HG03521 (cell line): ENCODE results near the gene DHRS7C.

Source experiments
- ATAC-seq: cut with Tn5 transposase; IDR thresholded peaks from one replicate; pipeline ENCODE4 v1.9.1; 2021; ENCODE audit warnings: mild to moderate bottlenecking, moderate library complexity; ENCODE audit not compliant: unreplicated experiment

Gene DHRS7C

DNA sequence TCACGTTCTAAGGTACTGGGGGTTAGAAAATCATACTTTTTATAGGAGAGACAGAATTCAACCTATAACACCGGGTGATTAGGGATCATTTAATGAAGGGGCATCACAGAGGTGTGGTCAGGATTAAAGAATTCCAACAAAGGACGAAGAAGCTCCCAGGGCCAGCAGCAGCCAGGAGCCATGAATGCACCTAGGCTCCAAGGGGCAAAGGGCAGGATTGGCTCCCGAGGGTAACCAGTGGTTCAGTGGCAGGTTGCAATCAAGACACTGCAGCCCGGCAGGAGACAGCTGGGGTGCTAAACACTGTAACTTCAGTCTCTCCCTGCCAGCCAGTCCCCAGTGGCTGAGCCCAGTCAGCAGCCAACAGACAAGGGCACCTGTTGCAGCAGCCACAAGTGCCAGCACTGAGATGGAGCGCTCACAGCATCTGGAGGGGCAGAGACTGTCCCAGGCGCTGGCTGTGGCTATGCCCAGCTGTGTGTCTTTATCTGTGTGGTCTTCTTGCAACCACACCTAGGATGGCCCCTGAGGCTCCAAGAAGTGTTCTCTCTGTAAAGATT, 23.9 kb downstream of the DHRS7C start:
- no peak for ATAC-seq

DNA sequence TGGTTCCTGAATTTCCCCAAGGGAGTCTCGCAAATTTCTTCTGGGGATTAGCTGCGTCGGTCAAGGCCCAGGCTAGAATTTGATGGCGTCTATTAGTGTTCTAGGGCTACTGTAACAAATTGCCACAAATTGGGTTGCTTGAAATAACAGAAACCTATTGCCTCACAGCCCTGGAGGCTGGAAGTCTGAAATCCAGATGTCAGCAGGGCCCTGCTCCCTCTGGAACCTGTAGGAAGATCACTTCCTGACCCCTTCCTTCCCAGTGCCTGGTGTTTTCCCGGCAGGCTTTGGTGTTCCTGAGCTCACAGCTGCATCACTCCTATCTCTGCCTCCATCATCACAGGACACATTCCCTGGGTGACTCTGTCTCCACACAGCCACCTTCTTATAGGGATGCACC, 24.4 kb downstream of the DHRS7C start:
- ATAC-seq: no peak

DNA sequence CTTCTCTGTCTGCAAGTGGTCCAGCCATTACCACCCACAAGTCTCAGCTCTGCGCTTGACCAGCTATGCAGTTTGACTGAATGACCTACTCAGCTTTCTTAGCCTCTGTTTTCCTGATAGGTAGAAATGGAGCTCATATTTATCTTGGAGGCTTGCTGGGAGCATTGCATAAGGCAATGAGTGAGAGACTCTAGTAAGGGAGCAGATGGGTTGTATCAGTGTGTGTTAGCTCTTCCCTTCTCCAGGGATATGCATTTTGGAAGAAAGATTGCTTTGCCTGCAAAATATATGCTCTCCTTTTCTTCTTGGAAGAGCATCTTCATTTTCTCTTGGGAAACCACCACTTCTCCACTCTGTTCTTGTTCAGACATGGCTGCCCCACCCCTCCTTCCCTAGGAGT, 26.1 kb downstream of the DHRS7C start:
- ATAC-seq: no peak

DNA sequence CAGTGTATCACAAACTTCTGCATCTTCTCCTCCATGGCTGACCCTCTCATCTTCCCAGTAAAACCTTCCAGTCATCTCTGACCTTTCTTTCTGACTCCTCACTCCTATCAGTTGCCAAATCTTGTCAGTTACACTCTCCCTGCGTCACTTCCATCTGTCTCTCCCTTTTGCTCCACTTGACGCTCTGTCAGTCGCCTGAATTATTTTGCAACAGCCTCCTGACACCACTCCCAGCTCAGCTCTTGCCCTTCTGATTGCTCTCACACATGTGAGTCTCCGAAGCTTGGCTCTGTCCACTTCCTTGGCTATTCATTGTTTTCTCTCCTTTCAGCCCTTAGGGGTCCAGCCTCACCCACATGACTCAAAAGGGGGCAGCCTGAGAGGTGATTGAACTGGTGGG, 27.7 kb downstream of the DHRS7C start:
- ATAC-seq: no peak

DNA sequence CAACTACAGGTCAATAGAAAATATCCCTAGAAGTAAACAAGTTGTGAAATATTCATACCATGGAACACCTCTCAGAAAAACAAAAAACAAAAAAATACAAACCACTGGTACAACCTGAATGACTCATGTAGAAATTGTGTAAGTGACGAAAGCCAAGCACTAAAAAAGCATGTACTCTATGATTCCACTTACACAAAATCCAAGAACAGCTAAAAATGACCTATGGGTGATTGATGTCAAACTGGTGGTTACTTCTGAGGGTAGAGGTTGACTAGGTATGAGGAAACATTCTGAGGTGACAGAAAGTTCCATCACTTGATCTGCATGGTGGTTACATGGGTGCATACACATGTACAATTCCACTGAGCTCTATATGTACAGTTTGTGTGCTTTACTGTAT, 31.1 kb downstream of the DHRS7C start:
- ATAC-seq: no peak

DNA sequence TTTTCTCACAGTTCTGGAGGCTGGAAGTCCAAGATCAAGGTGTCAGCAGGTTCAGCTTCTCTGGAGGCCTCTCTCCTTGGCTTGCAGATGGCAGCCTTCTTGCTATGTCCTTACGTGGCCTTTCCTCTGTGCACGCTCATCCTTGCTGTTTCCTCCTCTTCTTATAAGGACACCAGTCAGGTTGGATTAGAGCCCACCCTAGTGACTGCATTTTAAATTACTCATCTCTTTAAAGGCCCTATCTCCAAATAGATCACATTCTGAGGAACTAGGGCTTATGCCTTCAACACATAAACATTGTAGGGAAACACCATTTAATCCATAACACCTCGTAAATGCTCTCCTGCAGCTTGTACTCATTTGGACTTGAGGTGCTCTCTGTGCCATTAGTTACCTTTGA, 36.3 kb downstream of the DHRS7C start:
- no peak for ATAC-seq

DNA sequence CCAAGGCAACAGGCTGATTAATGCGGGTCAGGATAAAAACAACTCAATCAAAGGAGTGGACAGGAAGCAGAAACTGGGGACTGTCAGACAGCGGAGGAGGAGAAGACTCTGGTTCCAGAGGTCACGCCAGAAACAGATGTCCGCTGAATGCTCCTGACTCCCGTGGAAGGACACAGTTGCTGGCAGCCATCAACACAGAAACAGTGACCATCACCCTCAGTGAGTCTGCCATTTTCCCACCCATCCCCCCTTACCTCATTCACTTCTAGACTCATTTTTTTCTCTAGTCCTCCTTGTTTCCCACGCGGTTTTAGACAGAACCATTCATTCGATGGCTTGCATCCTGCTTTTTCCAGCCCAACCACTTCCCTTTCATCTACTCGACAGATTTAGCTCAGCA, 40.9 kb downstream of the DHRS7C start:
- ATAC-seq: no peak

DNA sequence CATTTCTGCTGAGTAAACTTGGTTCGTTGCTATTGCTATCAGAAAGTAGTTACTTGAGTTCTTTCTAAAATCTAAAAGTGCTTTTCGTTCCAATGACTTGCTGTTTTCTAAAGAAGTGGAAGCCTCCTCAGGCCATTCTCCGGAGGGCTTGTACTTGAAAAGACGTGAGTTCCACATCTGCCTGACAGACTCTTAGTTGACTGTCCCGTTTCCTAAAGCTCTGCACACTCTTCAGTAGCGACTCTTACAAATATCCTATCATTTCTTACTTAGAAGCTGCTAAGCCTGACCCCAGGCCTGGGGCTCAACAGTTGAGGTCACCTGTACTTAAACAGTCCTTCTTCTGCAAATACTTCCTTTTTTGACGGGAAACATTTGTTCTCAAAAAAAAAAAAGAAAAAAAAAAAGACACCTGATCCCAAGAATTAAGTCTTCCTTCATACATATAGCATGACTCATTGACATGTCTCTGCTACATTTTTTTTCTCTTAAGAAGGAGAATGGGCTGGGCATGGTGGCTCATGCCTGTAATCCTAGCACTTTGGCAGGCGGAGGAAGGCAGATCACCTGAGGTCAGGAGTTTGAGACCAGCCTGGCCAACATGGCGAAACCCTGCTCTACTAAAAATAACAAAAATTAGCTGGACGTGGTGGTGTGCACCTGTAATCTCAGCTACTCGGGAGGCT, 61.5 kb downstream of the DHRS7C start:
- no peak for ATAC-seq

DNA sequence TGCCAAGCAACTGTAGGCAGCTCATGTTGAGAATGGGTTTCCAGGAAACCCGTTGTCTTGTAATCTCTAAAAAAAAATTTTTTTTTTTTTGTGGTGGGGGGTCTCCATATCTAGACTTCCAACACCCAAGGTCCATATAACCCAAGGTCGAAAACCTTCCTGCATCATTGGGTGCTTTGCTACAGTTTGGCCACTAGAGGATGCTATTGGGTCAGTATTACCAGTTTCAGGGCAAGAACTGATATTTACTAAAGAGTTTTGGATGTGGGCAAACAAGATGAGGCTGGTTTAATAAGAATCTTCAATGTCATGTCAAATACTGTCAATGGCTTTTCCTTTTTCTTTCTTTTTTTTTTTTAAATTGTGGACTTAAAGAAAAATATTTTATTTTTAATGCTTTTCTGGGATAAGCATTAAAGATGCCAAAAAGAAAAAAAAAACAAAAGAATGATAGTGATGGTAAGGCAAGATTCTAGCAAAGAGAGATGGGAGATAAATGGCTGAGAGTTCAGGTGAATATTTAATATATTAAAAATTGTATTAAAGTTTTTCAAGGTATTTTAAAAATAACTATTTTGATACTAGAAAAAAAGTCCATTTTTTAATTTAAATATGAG, 62.2 kb downstream of the DHRS7C start:
- no peak for ATAC-seq

DNA sequence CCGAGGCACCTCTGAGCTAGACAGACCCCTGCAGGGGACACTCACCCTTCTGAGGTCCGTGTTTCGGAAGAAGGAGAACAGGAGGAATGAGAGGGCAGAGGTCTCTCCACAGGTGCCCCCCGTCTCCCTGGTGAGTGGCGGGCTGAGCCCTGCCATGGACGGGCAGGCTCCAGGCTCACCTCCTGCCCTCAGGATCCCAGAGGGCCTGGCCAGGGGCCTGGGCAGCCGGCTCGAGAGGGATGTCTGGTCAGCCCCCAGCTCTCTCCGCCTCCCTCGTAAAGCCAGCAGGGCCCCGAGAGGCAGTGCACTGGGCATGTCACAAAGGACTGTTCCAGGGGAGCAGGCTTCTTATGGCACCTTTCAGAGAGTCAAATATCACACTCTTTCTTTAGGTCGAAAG, 62.8 kb downstream of the DHRS7C start:
- ATAC-seq: no peak

DNA sequence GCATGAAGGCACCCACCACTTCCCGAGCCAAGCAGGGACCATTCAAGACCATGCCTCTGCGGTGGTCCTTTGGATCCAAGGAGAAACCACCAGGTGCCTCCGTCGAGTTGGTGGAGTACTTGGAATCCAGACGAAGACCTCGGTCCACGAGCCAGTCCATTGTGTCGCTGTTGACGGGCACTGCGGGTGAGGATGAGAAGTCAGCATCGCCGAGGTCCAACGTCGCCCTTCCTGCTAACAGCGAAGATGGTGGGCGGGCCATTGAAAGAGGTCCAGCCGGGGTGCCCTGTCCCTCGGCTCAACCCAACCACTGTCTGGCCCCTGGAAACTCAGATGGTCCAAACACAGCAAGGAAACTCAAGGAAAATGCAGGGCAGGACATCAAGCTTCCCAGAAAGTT, 63.4 kb downstream of the DHRS7C start:
- no peak for ATAC-seq

DNA sequence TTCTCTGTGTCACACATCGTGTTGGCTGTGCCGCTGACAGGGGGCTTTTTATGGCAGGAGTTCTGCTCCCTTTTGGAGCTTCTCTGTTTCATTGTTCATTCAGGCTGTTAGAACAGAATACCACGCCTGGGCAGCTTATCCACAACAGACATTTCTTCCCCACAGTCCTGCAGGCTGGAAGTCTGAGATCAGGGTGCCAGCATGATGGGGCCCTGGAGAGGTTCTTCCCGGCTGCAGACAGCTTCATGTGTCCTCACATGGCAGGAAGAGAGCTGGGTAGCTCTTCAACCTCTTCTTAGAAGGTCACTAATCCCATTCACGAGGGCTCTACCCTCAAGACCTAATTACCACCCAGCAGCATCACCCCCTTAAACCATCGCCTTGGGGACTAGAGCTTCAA, 65.1 kb downstream of the DHRS7C start:
- no peak for ATAC-seq

DNA sequence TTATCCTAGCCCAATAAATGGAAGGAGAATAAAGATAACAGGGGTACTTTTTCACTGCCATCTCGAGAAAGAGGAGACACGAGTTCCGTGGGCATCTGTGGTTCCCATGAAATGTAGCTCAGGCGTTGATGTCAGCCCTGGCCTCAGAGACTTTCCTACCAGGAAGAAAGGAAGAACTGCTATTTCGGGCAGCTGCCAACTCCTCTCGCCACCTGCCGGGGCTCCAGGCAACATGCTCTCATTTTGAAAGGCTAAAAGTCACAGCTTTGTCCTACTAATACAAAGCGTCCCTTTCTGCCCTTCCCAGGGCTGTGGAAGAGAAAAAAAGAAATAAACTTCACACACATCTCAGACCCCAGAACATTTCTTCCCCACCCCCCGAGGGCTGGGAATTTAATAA, 65.8 kb downstream of the DHRS7C start:
- ATAC-seq: no peak
